ENCODE data around the gene PID1.

GRCh38 chr2:229152674-229153073, 118.4 kb downstream of the PID1 start:
- TF ChIP-seq, protein P1, sequence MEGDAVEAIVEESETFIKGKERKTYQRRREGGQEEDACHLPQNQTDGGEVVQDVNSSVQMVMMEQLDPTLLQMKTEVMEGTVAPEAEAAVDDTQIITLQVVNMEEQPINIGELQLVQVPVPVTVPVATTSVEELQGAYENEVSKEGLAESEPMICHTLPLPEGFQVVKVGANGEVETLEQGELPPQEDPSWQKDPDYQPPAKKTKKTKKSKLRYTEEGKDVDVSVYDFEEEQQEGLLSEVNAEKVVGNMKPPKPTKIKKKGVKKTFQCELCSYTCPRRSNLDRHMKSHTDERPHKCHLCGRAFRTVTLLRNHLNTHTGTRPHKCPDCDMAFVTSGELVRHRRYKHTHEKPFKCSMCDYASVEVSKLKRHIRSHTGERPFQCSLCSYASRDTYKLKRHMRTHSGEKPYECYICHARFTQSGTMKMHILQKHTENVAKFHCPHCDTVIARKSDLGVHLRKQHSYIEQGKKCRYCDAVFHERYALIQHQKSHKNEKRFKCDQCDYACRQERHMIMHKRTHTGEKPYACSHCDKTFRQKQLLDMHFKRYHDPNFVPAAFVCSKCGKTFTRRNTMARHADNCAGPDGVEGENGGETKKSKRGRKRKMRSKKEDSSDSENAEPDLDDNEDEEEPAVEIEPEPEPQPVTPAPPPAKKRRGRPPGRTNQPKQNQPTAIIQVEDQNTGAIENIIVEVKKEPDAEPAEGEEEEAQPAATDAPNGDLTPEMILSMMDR (conservative IDR thresholded peaks at IDR 0.05): no peak
- no peak for TF ChIP-seq EZH2 (IDR thresholded peaks at IDR 0.05; ENCODE audit: low read depth)

Measured in PC-9 (cell line).